Muscle of arm (tissue), 14 donors: ENCODE data around the gene LENG1. TPM values are rescaled to one million over a fixed set of nuclear protein-coding genes. Genes with fewer than 3 reads are reported as not detected.
A peak's percentile ranks its signal among the peaks of the same experiment; 100 is the strongest.
"Not testable (repeated sequence)": the region's sequence is repeated elsewhere in the genome, so short reads cannot be mapped to it uniquely, and the experiment has no call there.

Experiments used
- DNase-seq: peaks from one replicate; pipeline ENCODE4 v3.0.0-alpha.2; 2013
- long read RNA-seq, 11 donors: transcript quantifications; one replicate each; lab custom pipeline, GENCODE V29; 2026
- polyA plus RNA-seq, 12 donors: library from polyadenylated mRNA; unstranded; fragments of 120-200 nt; gene quantifications; one replicate each; pipeline ENCODE4 v1.2.1, GENCODE V29; 2013; ENCODE audit not compliant: insufficient read length in 12 of 12

Gene LENG1
- 10 to 100 TPM in 2 of 12 donors, 1 to 10 TPM in 9, not detected in 1; 6.1 to 11.9 (median 7.3) TPM for polyA plus RNA-seq
- long read RNA-seq, donor 1, transcript LENG1-201 (4 exons, 1,542 nt) = major isoform, 8 of 8 reads
- long read RNA-seq, donor 1, partial matches to known transcripts = 0 of 8 reads
- long read RNA-seq, donor 1, other reads (novel, unspliced or antisense) = 0 of 8 reads
- long read RNA-seq, donor 2, transcript LENG1-201 (4 exons, 1,542 nt) = major isoform, 8 of 8 reads
- long read RNA-seq, donor 2, partial matches to known transcripts = 0 of 8 reads
- long read RNA-seq, donor 2, other reads (novel, unspliced or antisense) = 0 of 8 reads
- long read RNA-seq, donor 3, partial matches to known transcripts = 0 of 2 reads
- long read RNA-seq, donor 3, other reads (novel, unspliced or antisense) = 0 of 2 reads
- long read RNA-seq, donor 4, partial matches to known transcripts = 0 of 3 reads
- long read RNA-seq, donor 4, other reads (novel, unspliced or antisense) = 0 of 3 reads
- long read RNA-seq, donor 5, transcript LENG1-201 (4 exons, 1,542 nt) = major isoform, 9 of 9 reads
- long read RNA-seq, donor 5, partial matches to known transcripts = 0 of 9 reads
- long read RNA-seq, donor 5, other reads (novel, unspliced or antisense) = 0 of 9 reads
- long read RNA-seq, donor 6, partial matches to known transcripts = 0 of 1 reads
- long read RNA-seq, donor 6, other reads (novel, unspliced or antisense) = 0 of 1 reads
- long read RNA-seq, donor 7, transcript LENG1-201 (4 exons, 1,542 nt) = major isoform, 7 of 7 reads
- long read RNA-seq, donor 7, partial matches to known transcripts = 0 of 7 reads
- long read RNA-seq, donor 7, other reads (novel, unspliced or antisense) = 0 of 7 reads
- long read RNA-seq, donor 8, partial matches to known transcripts = 0 of 2 reads
- long read RNA-seq, donor 8, other reads (novel, unspliced or antisense) = 0 of 2 reads
- long read RNA-seq, donor 9, partial matches to known transcripts = 0 of 4 reads
- long read RNA-seq, donor 9, other reads (novel, unspliced or antisense) = 0 of 4 reads
- long read RNA-seq, donor 10, transcript LENG1-201 (4 exons, 1,542 nt) = major isoform, 6 of 6 reads
- long read RNA-seq, donor 10, partial matches to known transcripts = 0 of 6 reads
- long read RNA-seq, donor 10, other reads (novel, unspliced or antisense) = 0 of 6 reads
- long read RNA-seq, donor 11, partial matches to known transcripts = 0 of 4 reads
- long read RNA-seq, donor 11, other reads (novel, unspliced or antisense) = 0 of 4 reads

GRCh38 chr19:54159352-54160181, at the start of gene LENG1:
Gene LENG1, minus strand, starts transcription at chr19:54159721. Its CDS starts 26 bp downstream, at chr19:54159695.
- DNase-seq = peak; percentile 100

GRCh38 chr19:54208784-54209057, 49.2 kb upstream of the LENG1 start:
- DNase-seq = no peak

GRCh38 chr19:54207983-54208783, 48.7 kb upstream of the LENG1 start:
- DNase-seq = peak; percentile 64

- no peak for DNase-seq
Observed at GRCh38 chr19:54207676-54207982, 48.1 kb upstream of the LENG1 start.

- not testable (repeated sequence) for DNase-seq
Observed at GRCh38 chr19:54207193-54207592, 47.7 kb upstream of the LENG1 start.

GRCh38 chr19:54206831-54207177, 47.3 kb upstream of the LENG1 start:
- no peak for DNase-seq

- DNase-seq = no peak
Observed at GRCh38 chr19:54206030-54206830, 46.7 kb upstream of the LENG1 start.

GRCh38 chr19:54204767-54205468, 45.4 kb upstream of the LENG1 start:
- no peak for DNase-seq

GRCh38 chr19:54203151-54203611, 43.7 kb upstream of the LENG1 start:
- no peak for DNase-seq

GRCh38 chr19:54201980-54202379, 42.5 kb upstream of the LENG1 start:
- no peak for DNase-seq

GRCh38 chr19:54201172-54201701, 41.7 kb upstream of the LENG1 start:
- DNase-seq = no peak

- no peak for DNase-seq
Observed at GRCh38 chr19:54199401-54199800, 39.9 kb upstream of the LENG1 start.

GRCh38 chr19:54197121-54197520, 37.6 kb upstream of the LENG1 start:
- no peak for DNase-seq

- DNase-seq = no peak
Observed at GRCh38 chr19:54196536-54196935, 37.0 kb upstream of the LENG1 start.

- DNase-seq = not testable (repeated sequence)
Observed at GRCh38 chr19:54194463-54194862, 34.9 kb upstream of the LENG1 start.

- no peak for DNase-seq
Observed at GRCh38 chr19:54193011-54193410, 33.5 kb upstream of the LENG1 start.

GRCh38 chr19:54191811-54192453, 32.4 kb upstream of the LENG1 start:
- no peak for DNase-seq
